MM.1S (cell line): ENCODE results near the gene BANF1.

ENCODE experiments used
- EZH2 ChIP-seq: fragments of 300-600 bp; sonication (generic); optimal IDR thresholded peaks from 2 replicates; pipeline ENCODE3; 2017; ENCODE audit warnings: low read depth, mild to moderate bottlenecking, antibody characterized with exemption, low read length, mixed read lengths
- EZH2phosphoT487 ChIP-seq: fragments of 300-600 bp; sonication (generic); IDR thresholded peaks from 2 replicates; pipeline ENCODE4 v1.6.1; 2018; ENCODE audit warnings: antibody characterized with exemption, low read length
- TF ChIP-seq, protein P1 (sequence below): fragments of 300-600 bp; sonication (generic); IDR thresholded peaks from 2 replicates; pipeline ENCODE4 v1.5.1; 2016; ENCODE audit warnings: antibody characterized with exemption, low read length, mixed read lengths

DNA sequence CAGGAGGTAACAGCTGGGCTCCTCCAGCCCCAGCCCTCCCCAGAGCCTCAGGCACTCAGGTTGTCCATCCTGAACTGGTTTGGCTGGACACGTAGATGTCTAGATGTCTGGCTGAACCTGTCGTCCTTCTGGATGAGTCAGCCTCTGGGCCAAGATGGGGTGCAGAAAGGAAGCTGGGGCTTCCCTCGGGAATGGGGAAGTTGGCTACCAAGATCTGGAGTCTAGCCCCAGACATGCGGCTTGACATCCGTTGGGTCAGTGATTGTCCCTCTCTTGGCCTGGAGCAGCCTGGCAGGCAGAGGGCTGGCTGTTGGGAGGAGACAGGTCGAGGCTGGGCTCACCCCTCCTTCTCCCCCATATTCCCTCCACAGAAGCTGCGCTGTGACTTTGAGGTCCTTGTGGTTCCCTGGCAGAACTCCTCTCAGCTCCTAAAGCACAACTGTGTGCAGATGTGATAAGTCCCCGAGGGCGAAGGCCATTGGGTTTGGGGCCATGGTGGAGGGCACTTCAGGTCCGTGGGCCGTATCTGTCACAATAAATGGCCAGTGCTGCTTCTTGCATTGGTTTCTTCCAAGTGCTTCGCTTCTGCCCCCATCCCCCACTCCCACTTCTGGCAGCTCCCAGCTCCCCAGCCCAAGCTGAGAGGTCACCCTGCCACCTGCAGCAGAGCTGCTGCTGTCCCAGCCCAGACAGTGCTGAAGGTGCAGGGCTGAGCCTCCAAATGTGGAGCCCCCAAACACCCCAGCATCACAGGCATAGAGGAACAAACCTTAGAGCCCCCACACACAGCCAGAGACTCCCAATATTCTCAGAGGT lies 10.9 kb downstream of the BANF1 start:
- TF ChIP-seq, protein P1, sequence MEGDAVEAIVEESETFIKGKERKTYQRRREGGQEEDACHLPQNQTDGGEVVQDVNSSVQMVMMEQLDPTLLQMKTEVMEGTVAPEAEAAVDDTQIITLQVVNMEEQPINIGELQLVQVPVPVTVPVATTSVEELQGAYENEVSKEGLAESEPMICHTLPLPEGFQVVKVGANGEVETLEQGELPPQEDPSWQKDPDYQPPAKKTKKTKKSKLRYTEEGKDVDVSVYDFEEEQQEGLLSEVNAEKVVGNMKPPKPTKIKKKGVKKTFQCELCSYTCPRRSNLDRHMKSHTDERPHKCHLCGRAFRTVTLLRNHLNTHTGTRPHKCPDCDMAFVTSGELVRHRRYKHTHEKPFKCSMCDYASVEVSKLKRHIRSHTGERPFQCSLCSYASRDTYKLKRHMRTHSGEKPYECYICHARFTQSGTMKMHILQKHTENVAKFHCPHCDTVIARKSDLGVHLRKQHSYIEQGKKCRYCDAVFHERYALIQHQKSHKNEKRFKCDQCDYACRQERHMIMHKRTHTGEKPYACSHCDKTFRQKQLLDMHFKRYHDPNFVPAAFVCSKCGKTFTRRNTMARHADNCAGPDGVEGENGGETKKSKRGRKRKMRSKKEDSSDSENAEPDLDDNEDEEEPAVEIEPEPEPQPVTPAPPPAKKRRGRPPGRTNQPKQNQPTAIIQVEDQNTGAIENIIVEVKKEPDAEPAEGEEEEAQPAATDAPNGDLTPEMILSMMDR, result no peak
- TF ChIP-seq EZH2phosphoT487 (no peak), EZH2 (no peak)
